ENCODE measurements around the gene SPECC1. TPM values are rescaled to one million over a fixed set of nuclear protein-coding genes. Genes with fewer than 3 reads are reported as not detected.

SPECC1 gene
- total RNA-seq, 2 donors from 2014 or later: 53.5 to 78.3 TPM

GRCh38 chr17:19987897-19988296 lies 21.3 kb upstream of the SPECC1 start:
- no peak for DNase-seq
- no peaks in the 10 kb centered on the region for H3K36me3 ChIP-seq
- H3K9me3 ChIP-seq: no peaks in the 10 kb centered on the region
- intact Hi-C loops (cut with DNase I): no loop called here
- H3K27me3 ChIP-seq: no peaks in the 10 kb centered on the region
- no peak for TF ChIP-seq CTCF (IDR thresholded peaks at IDR 0.05)
- no peak overlapping the region for H3K4me3 ChIP-seq
- H3K9ac ChIP-seq (ENCODE audit: low read depth in 2 of 2, low read length in 2 of 2): no peak overlapping the region
- H3K27ac ChIP-seq: no peak overlapping the region
- H3K4me1 ChIP-seq: no peaks in the 10 kb centered on the region

- intact Hi-C loops (cut with DNase I): no loop called here
- no peaks in the 10 kb centered on the region for H3K4me1 ChIP-seq
- no peak overlapping the region for H3K27ac ChIP-seq
These were observed 17.8 kb upstream of the SPECC1 start for GRCh38 chr17:19991252-19991885.

GRCh38 chr17:19992803-19993713 lies 16.1 kb upstream of the SPECC1 start:
- no peak overlapping the region for H3K9ac ChIP-seq (ENCODE audit: low read depth in 2 of 2, low read length in 2 of 2)
- no peak overlapping the region for H3K4me3 ChIP-seq
- intact Hi-C loops (cut with DNase I): loop anchor here (2.0 kb wide), 1 partner anchor 124 kb away; no protein-coding TSS in a partner anchor
- H3K9me3 ChIP-seq: no peaks in the 10 kb centered on the region
- TF ChIP-seq CTCF (IDR thresholded peaks at IDR 0.05): peak; percentile 69
- no peaks in the 10 kb centered on the region for H3K27me3 ChIP-seq
- H3K36me3 ChIP-seq: no peaks in the 10 kb centered on the region
- H3K27ac ChIP-seq: no peak overlapping the region
- DNase-seq: peak; percentile 83
- H3K4me1 ChIP-seq: no peaks in the 10 kb centered on the region

More at GRCh38 chr17:19991252-19991885, 17.8 kb upstream of the SPECC1 start:
- H3K36me3 ChIP-seq: no peaks in the 10 kb centered on the region
- H3K9me3 ChIP-seq: no peaks in the 10 kb centered on the region
- no peaks in the 10 kb centered on the region for H3K27me3 ChIP-seq
- no peak for DNase-seq
- H3K9ac ChIP-seq (ENCODE audit: low read depth in 2 of 2, low read length in 2 of 2): no peak overlapping the region
- H3K4me3 ChIP-seq: no peak overlapping the region
- no peak for TF ChIP-seq CTCF (IDR thresholded peaks at IDR 0.05)

- no peaks in the 10 kb centered on the region for H3K9me3 ChIP-seq
- TF ChIP-seq CTCF (IDR thresholded peaks at IDR 0.05): no peak
- H3K4me1 ChIP-seq: no peaks in the 10 kb centered on the region
- DNase-seq: no peak
- no peak overlapping the region for H3K27ac ChIP-seq
- no peak overlapping the region for H3K9ac ChIP-seq (ENCODE audit: low read depth in 2 of 2, low read length in 2 of 2)
- H3K36me3 ChIP-seq: no peaks in the 10 kb centered on the region
- H3K27me3 ChIP-seq: no peaks in the 10 kb centered on the region
- H3K4me3 ChIP-seq: no peak overlapping the region
- intact Hi-C loops (cut with DNase I): no loop called here
These were observed 13.1 kb upstream of the SPECC1 start for GRCh38 chr17:19996086-19996485.

GRCh38 chr17:19996502-19996901 lies 12.7 kb upstream of the SPECC1 start:
- no peak for TF ChIP-seq CTCF (IDR thresholded peaks at IDR 0.05)
- Histone ChIP-seq H3K4me3 (no peak overlapping the region), H3K9me3 (no peaks in the 10 kb centered on the region), H3K4me1 (no peaks in the 10 kb centered on the region), H3K27ac (no peak overlapping the region), H3K9ac (ENCODE audit: low read depth in 2 of 2, low read length in 2 of 2) (no peak overlapping the region), H3K36me3 (no peaks in the 10 kb centered on the region), H3K27me3 (no peaks in the 10 kb centered on the region)
- DNase-seq: no peak
- intact Hi-C loops (cut with DNase I): no loop called here
